Central memory CD8-positive, alpha-beta T cell (primary cell): Measurements from ENCODE around the gene CFB.

Experiments used
- ATAC-seq: fragments of 150-1000 bp; cut with Tn5 transposase; replicated peaks from 2 replicates; pipeline ENCODE4 v1.10.0; 2022; ENCODE audit warnings: mild to moderate bottlenecking, moderate FRiP score, moderate number of reproducible peaks; ENCODE audit not compliant: poor library complexity, severe bottlenecking; ENCODE audit errors: extremely low read depth
- DNase-seq, 2 donors: peaks; one replicate each; pipeline ENCODE4 v3.0.0; 2021; ENCODE audit warnings: low spot score in 2 of 2
- H3K27ac Mint-ChIP-seq: one replicate; pipeline ENCODE4 v1.8.0; 2022; ENCODE audit warnings: low read depth, mild to moderate bottlenecking, moderate library complexity, mixed read lengths
- H3K27me3 Mint-ChIP-seq: one replicate; pipeline ENCODE4 v1.8.0; 2022; ENCODE audit warnings: mixed read lengths
- H3K36me3 Mint-ChIP-seq: one replicate; pipeline ENCODE4 v1.8.0; 2022; ENCODE audit warnings: mild to moderate bottlenecking, moderate library complexity, mixed read lengths; ENCODE audit not compliant: insufficient read depth
- H3K4me1 Mint-ChIP-seq: one replicate; pipeline ENCODE4 v1.8.0; 2022; ENCODE audit warnings: mixed read lengths
- H3K4me3 Mint-ChIP-seq: one replicate; pipeline ENCODE4 v1.8.0; 2022; ENCODE audit warnings: mild to moderate bottlenecking, moderate library complexity, mixed read lengths
- H3K9me3 Mint-ChIP-seq: one replicate; pipeline ENCODE4 v1.8.0; 2022; ENCODE audit warnings: mixed read lengths

The CFB gene

DNA sequence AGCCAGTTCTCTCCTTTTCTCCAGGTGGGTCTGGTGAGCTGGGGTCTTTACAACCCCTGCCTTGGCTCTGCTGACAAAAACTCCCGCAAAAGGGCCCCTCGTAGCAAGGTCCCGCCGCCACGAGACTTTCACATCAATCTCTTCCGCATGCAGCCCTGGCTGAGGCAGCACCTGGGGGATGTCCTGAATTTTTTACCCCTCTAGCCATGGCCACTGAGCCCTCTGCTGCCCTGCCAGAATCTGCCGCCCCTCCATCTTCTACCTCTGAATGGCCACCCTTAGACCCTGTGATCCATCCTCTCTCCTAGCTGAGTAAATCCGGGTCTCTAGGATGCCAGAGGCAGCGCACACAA lies 765 bp upstream of the CFB start:
- H3K9me3 Mint-ChIP-seq: no peaks in the 10 kb centered on the region
- no peak overlapping the region for H3K27ac Mint-ChIP-seq
- H3K27me3 Mint-ChIP-seq: peaks cover 53% of the 10 kb centered on the region
- DNase-seq: no peak
- ATAC-seq: no peak
- H3K36me3 Mint-ChIP-seq: peaks cover 8% of the 10 kb centered on the region
- H3K4me3 Mint-ChIP-seq: no peak overlapping the region
- no peaks in the 10 kb centered on the region for H3K4me1 Mint-ChIP-seq

GRCh38 chr6:31946370-31946885 lies 533 bp downstream of the CFB start:
- no peaks in the 10 kb centered on the region for H3K4me1 Mint-ChIP-seq
- H3K27me3 Mint-ChIP-seq: peaks cover 41% of the 10 kb centered on the region
- ATAC-seq (no peak), DNase-seq (no peak)
- peak overlapping the region; percentile 49 for H3K27ac Mint-ChIP-seq
- peaks cover 11% of the 10 kb centered on the region for H3K36me3 Mint-ChIP-seq
- H3K9me3 Mint-ChIP-seq: no peaks in the 10 kb centered on the region
- no peak overlapping the region for H3K4me3 Mint-ChIP-seq

- no peak for ATAC-seq
- H3K27ac Mint-ChIP-seq: peak overlapping the region; percentile 50
- no peaks in the 10 kb centered on the region for H3K9me3 Mint-ChIP-seq
- H3K4me1 Mint-ChIP-seq: no peaks in the 10 kb centered on the region
- H3K27me3 Mint-ChIP-seq: peaks cover 35% of the 10 kb centered on the region
- H3K36me3 Mint-ChIP-seq: peaks cover 11% of the 10 kb centered on the region
- DNase-seq: no peak
- no peak overlapping the region for H3K4me3 Mint-ChIP-seq
Observed at GRCh38 chr6:31947070-31947675, 1.3 kb downstream of the CFB start.

- no peak for DNase-seq
- Mint-ChIP-seq H3K9me3 (no peaks in the 10 kb centered on the region), H3K27ac (peak overlapping the region; percentile 50), H3K4me1 (no peaks in the 10 kb centered on the region), H3K36me3 (peaks cover 13% of the 10 kb centered on the region), H3K27me3 (peaks cover 28% of the 10 kb centered on the region), H3K4me3 (no peak overlapping the region)
- no peak for ATAC-seq
Observed at GRCh38 chr6:31947864-31948263, 2.0 kb downstream of the CFB start.

DNA sequence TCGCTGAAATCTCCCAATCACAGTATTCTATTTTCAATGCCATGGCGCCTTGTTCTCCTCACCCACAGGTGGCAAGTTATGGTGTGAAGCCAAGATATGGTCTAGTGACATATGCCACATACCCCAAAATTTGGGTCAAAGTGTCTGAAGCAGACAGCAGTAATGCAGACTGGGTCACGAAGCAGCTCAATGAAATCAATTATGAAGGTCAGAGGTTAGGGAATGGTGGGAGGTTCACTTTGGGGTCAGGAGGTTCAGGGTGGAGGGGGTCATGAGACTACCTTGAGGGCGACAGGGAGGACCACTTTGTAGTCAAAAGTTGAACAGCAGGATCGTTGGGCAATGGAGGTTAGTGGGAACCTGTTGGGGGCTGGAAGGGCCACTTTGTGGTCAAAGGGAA lies 2.4 kb downstream of the CFB start:
- no peak for ATAC-seq
- Mint-ChIP-seq H3K27ac (no peak overlapping the region), H3K36me3 (peaks cover 18% of the 10 kb centered on the region)

DNA sequence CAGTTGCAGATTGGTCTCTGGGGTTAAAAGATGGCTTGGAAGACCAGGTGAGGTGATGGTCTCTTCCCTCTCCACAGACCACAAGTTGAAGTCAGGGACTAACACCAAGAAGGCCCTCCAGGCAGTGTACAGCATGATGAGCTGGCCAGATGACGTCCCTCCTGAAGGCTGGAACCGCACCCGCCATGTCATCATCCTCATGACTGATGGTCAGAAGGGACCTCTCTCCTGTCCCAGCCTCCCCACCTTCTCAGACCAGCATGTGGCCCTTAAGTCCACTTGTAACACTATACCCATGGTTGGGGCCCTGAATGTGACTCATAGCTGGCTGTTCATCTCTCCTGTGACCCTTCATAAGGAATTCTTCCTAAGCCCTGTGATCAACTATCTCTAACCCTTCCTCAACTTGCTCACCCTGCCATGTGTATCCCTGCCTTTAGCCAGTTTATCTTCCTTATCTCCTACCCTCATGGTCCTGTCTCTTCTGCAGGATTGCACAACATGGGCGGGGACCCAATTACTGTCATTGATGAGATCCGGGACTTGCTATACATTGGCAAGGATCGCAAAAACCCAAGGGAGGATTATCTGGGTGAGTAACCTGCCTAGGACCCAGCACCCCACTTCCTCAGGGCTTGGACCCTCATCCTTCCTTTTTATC lies 3.0 kb downstream of the CFB start:
- Mint-ChIP-seq H3K4me3 (no peak overlapping the region), H3K9me3 (no peaks in the 10 kb centered on the region), H3K36me3 (peaks cover 22% of the 10 kb centered on the region), H3K4me1 (no peaks in the 10 kb centered on the region), H3K27me3 (peaks cover 21% of the 10 kb centered on the region), H3K27ac (no peak overlapping the region)
- DNase-seq (no peak), ATAC-seq (no peak)

More for the DNA sequence above, 2.4 kb downstream of the CFB start:
- Mint-ChIP-seq H3K4me1 (no peaks in the 10 kb centered on the region), H3K9me3 (no peaks in the 10 kb centered on the region), H3K4me3 (no peak overlapping the region), H3K27me3 (peaks cover 25% of the 10 kb centered on the region)
- DNase-seq: no peak

DNA sequence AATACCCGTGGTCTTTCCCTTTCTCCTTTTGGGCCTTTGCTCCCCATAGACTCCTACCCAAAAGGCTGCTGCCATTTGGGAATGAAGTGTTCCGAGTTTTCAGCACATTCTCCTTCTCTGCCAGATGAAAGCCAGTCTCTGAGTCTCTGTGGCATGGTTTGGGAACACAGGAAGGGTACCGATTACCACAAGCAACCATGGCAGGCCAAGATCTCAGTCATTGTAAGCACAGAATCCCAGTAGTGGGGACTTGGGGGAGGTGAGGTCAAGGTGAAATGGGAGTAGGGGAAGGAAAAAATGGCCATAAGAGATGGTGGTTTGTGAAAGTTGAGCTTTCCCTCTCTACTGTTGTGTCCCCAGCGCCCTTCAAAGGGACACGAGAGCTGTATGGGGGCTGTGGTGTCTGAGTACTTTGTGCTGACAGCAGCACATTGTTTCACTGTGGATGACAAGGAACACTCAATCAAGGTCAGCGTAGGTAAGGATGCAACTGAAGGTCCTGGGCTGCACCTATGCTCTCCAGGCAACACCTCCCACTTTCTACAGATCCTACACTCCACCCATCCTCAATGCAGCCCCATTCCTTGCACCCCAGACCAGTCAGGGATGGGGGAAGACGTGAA lies 4.1 kb downstream of the CFB start:
- peaks cover 33% of the 10 kb centered on the region for H3K36me3 Mint-ChIP-seq
- H3K4me1 Mint-ChIP-seq: no peaks in the 10 kb centered on the region
- H3K27ac Mint-ChIP-seq: no peak overlapping the region
- H3K27me3 Mint-ChIP-seq: peaks cover 9% of the 10 kb centered on the region
- no peak for DNase-seq
- H3K4me3 Mint-ChIP-seq: no peak overlapping the region
- H3K9me3 Mint-ChIP-seq: no peaks in the 10 kb centered on the region
- no peak for ATAC-seq

- Mint-ChIP-seq H3K27ac (no peak overlapping the region), H3K36me3 (peaks cover 47% of the 10 kb centered on the region)
- no peak for ATAC-seq
Observed at GRCh38 chr6:31952140-31952805, 6.4 kb downstream of the CFB start.

DNA sequence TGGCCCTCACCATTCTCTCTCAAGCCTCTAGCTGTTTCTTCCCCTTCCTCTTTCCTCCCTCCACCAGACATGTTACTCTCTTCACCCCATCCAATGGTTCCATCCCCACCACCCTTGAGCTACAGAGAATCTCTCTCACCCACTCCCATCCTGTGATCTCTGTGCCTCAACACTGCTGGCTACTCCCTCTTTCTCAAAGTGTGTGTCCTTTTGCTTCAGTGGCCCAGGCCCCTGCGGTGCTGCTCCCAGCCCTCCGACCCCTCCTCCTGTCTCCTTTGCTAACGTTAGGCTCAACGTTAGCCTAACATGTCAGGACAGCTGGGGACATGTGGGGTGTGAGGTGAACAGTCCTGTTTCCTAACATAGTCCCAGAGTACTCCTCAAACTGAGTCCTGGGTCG lies 7.0 kb downstream of the CFB start:
- ATAC-seq (no peak), DNase-seq (no peak)
- Mint-ChIP-seq H3K27me3 (no peaks in the 10 kb centered on the region), H3K27ac (no peak overlapping the region), H3K9me3 (no peaks in the 10 kb centered on the region), H3K4me3 (no peak overlapping the region), H3K4me1 (peaks cover 11% of the 10 kb centered on the region), H3K36me3 (peaks cover 48% of the 10 kb centered on the region)

More at GRCh38 chr6:31952140-31952805, 6.4 kb downstream of the CFB start:
- Mint-ChIP-seq H3K4me1 (peaks cover 5% of the 10 kb centered on the region), H3K4me3 (no peak overlapping the region), H3K9me3 (no peaks in the 10 kb centered on the region), H3K27me3 (no peaks in the 10 kb centered on the region)
- DNase-seq: no peak

DNA sequence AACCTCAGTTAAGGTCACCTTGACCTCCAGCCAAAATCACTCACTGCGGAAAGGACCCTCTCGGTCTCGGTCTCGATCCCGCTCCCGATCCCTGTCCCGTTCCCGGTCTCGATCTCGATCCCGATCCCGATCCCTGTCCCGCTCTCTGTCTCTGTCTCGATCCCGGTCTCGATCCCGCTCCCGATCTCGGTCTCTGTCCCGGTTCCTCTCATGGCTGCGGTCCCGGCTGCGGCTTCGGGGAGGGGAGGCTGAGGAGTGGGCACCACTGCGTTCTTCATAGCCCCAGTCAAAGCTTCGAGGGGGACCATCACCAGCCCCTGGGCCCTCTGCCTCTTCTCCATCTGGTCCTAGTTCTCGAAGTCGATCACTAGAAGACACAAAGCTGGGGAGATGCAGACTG lies 8.6 kb downstream of the CFB start:
- DNase-seq: no peak
- no peak overlapping the region for H3K27ac Mint-ChIP-seq
- no peak for ATAC-seq
- peaks cover 54% of the 10 kb centered on the region for H3K36me3 Mint-ChIP-seq
- H3K9me3 Mint-ChIP-seq: no peaks in the 10 kb centered on the region
- H3K27me3 Mint-ChIP-seq: no peaks in the 10 kb centered on the region
- no peak overlapping the region for H3K4me3 Mint-ChIP-seq
- peaks cover 25% of the 10 kb centered on the region for H3K4me1 Mint-ChIP-seq

- no peaks in the 10 kb centered on the region for H3K9me3 Mint-ChIP-seq
- ATAC-seq (no peak), DNase-seq (no peak)
- peaks cover 38% of the 10 kb centered on the region for H3K4me1 Mint-ChIP-seq
- peak overlapping the region; percentile 98 for H3K27ac Mint-ChIP-seq
- H3K27me3 Mint-ChIP-seq: no peaks in the 10 kb centered on the region
- H3K36me3 Mint-ChIP-seq: peaks cover 53% of the 10 kb centered on the region
- H3K4me3 Mint-ChIP-seq: peak overlapping the region; percentile 90
Observed at GRCh38 chr6:31956796-31957195, 10.9 kb downstream of the CFB start.

DNA sequence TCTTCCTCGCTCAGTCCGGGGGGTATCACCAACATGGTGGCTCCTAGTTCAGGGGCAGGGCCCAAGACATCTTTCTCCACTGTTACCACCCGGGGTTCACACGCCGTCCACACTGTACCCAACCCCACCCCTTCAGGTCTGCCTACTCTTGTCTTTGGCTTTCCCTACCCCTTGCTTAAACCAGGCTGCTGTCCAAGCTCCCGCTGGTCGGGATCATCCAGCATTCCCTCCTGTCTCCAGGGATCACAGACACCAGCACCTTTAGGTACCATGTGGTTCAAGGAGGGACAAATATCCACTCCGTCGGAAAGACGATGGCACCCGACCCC lies 12.5 kb downstream of the CFB start:
- peak overlapping the region; percentile 90 for H3K4me3 Mint-ChIP-seq
- peak overlapping the region; percentile 98 for H3K27ac Mint-ChIP-seq
- peaks cover 55% of the 10 kb centered on the region for H3K36me3 Mint-ChIP-seq
- no peaks in the 10 kb centered on the region for H3K9me3 Mint-ChIP-seq
- no peaks in the 10 kb centered on the region for H3K27me3 Mint-ChIP-seq
- ATAC-seq: no peak
- no peak for DNase-seq
- peaks cover 47% of the 10 kb centered on the region for H3K4me1 Mint-ChIP-seq
